Skeletal muscle tissue (tissue), 4 donors: Measurements from ENCODE around the gene ANXA3. TPM values are rescaled to one million over a fixed set of nuclear protein-coding genes. Genes with fewer than 3 reads are reported as not detected.

ENCODE experiments used
- H3K27ac ChIP-seq: one replicate; pipeline ENCODE4 v1.7.0; 2013; ENCODE audit warnings: mild to moderate bottlenecking, low read depth, low read length, inconsistent platforms
- H3K27me3 ChIP-seq, 3 donors: one replicate each; pipeline ENCODE4 v1.7.0; 2013; ENCODE audit warnings: low read length in 3 of 3; ENCODE audit not compliant: control insufficient read depth in 3 of 3, insufficient read depth in 3 of 3
- H3K36me3 ChIP-seq, 3 donors: one replicate each; pipeline ENCODE4 v1.7.0; 2013; ENCODE audit warnings: low read length in 3 of 3; ENCODE audit not compliant: control insufficient read depth in 3 of 3, insufficient read depth in 3 of 3
- H3K4me1 ChIP-seq, 3 donors: one replicate each; pipeline ENCODE4 v1.7.0; 2013; ENCODE audit warnings: low read length in 3 of 3, mild to moderate bottlenecking in 3 of 3; ENCODE audit not compliant: control insufficient read depth in 3 of 3, insufficient read depth in 3 of 3
- H3K4me3 ChIP-seq, 3 donors: one replicate each; pipeline ENCODE4 v1.7.0; 2013; ENCODE audit warnings: low read length in 3 of 3
- H3K9ac ChIP-seq, 3 donors: one replicate each; pipeline ENCODE4 v1.7.0; 2013; ENCODE audit warnings: low read length in 3 of 3, mild to moderate bottlenecking in 3 of 3, moderate library complexity in 2 of 3, low read depth in 1 of 3
- H3K9me3 ChIP-seq, 3 donors: one replicate each; pipeline ENCODE4 v1.7.0; 2013; ENCODE audit warnings: low read length in 3 of 3; ENCODE audit not compliant: control insufficient read depth in 3 of 3
- total RNA-seq: library from RNA; depleted of rRNA; stranded (reverse); fragments of >200 nt; gene quantifications from one replicate; pipeline ENCODE4 v1.2.3, GENCODE V29; 2014
- donor health status: Osteomylitis.

ANXA3 gene
- total RNA-seq, 1 donor from 2014 or later: 14.6 TPM

- H3K27ac ChIP-seq: no peak overlapping the region
Observed at GRCh38 chr4:78519962-78520361, 31.6 kb upstream of the ANXA3 start.

GRCh38 chr4:78520808-78521226 lies 30.8 kb upstream of the ANXA3 start:
- Histone ChIP-seq H3K4me3 (no peak overlapping the region), H3K4me1 (no peaks in the 10 kb centered on the region), H3K36me3 (no peaks in the 10 kb centered on the region), H3K27ac (no peak overlapping the region), H3K27me3 (no peaks in the 10 kb centered on the region), H3K9me3 (no peaks in the 10 kb centered on the region), H3K9ac (no peak overlapping the region)

More at GRCh38 chr4:78519962-78520361, 31.6 kb upstream of the ANXA3 start:
- H3K9me3 ChIP-seq: no peaks in the 10 kb centered on the region
- H3K9ac ChIP-seq: no peak overlapping the region
- H3K36me3 ChIP-seq: no peaks in the 10 kb centered on the region
- no peak overlapping the region for H3K4me3 ChIP-seq
- no peaks in the 10 kb centered on the region for H3K27me3 ChIP-seq
- no peaks in the 10 kb centered on the region for H3K4me1 ChIP-seq

GRCh38 chr4:78524009-78524408 lies 27.6 kb upstream of the ANXA3 start:
- H3K4me3 ChIP-seq: no peak overlapping the region
- H3K4me1 ChIP-seq: no peaks in the 10 kb centered on the region
- no peak overlapping the region for H3K9ac ChIP-seq
- no peak overlapping the region for H3K27ac ChIP-seq
- no peaks in the 10 kb centered on the region for H3K27me3 ChIP-seq
- no peaks in the 10 kb centered on the region for H3K36me3 ChIP-seq
- H3K9me3 ChIP-seq: no peaks in the 10 kb centered on the region

GRCh38 chr4:78525559-78525958 lies 26.0 kb upstream of the ANXA3 start:
- no peak overlapping the region for H3K4me3 ChIP-seq
- no peaks in the 10 kb centered on the region for H3K27me3 ChIP-seq
- no peaks in the 10 kb centered on the region for H3K36me3 ChIP-seq
- H3K9me3 ChIP-seq: no peaks in the 10 kb centered on the region
- H3K9ac ChIP-seq: no peak overlapping the region
- no peaks in the 10 kb centered on the region for H3K4me1 ChIP-seq
- no peak overlapping the region for H3K27ac ChIP-seq

GRCh38 chr4:78527103-78527502 lies 24.5 kb upstream of the ANXA3 start:
- Histone ChIP-seq H3K4me1 (no peaks in the 10 kb centered on the region), H3K36me3 (no peaks in the 10 kb centered on the region), H3K9ac (no peak overlapping the region), H3K27ac (no peak overlapping the region), H3K27me3 (no peaks in the 10 kb centered on the region), H3K9me3 (no peaks in the 10 kb centered on the region), H3K4me3 (no peak overlapping the region)

- Histone ChIP-seq H3K27ac (no peak overlapping the region), H3K4me1 (no peaks in the 10 kb centered on the region), H3K4me3 (no peak overlapping the region), H3K27me3 (no peaks in the 10 kb centered on the region), H3K9me3 (no peaks in the 10 kb centered on the region), H3K9ac (no peak overlapping the region), H3K36me3 (no peaks in the 10 kb centered on the region)
Observed at GRCh38 chr4:78527555-78527954, 24.0 kb upstream of the ANXA3 start.

GRCh38 chr4:78528327-78528726 lies 23.2 kb upstream of the ANXA3 start:
- Histone ChIP-seq H3K9ac (no peak overlapping the region), H3K9me3 (no peaks in the 10 kb centered on the region), H3K4me3 (no peak overlapping the region), H3K27me3 (no peaks in the 10 kb centered on the region), H3K4me1 (no peaks in the 10 kb centered on the region), H3K36me3 (no peaks in the 10 kb centered on the region), H3K27ac (no peak overlapping the region)

- Histone ChIP-seq H3K36me3 (peaks cover 0 to 1% (median 0%) of the 10 kb centered on the region in 3 donors), H3K27me3 (no peaks in the 10 kb centered on the region), H3K4me1 (no peaks in the 10 kb centered on the region), H3K9ac (no peak overlapping the region), H3K4me3 (no peak overlapping the region), H3K9me3 (no peaks in the 10 kb centered on the region), H3K27ac (no peak overlapping the region)
Observed at GRCh38 chr4:78529569-78530209, 21.9 kb upstream of the ANXA3 start.

GRCh38 chr4:78532046-78532445 lies 19.5 kb upstream of the ANXA3 start:
- H3K27me3 ChIP-seq: no peaks in the 10 kb centered on the region
- no peak overlapping the region for H3K4me3 ChIP-seq
- H3K36me3 ChIP-seq: peaks cover 0 to 6% (median 4%) of the 10 kb centered on the region in 3 donors
- no peaks in the 10 kb centered on the region for H3K4me1 ChIP-seq
- no peak overlapping the region for H3K27ac ChIP-seq
- no peaks in the 10 kb centered on the region for H3K9me3 ChIP-seq
- H3K9ac ChIP-seq: no peak overlapping the region

GRCh38 chr4:78533854-78534253 lies 17.7 kb upstream of the ANXA3 start:
- Histone ChIP-seq H3K36me3 (peaks cover 0 to 6% (median 4%) of the 10 kb centered on the region in 3 donors), H3K27ac (no peak overlapping the region), H3K9ac (no peak overlapping the region), H3K4me1 (no peaks in the 10 kb centered on the region), H3K9me3 (no peaks in the 10 kb centered on the region), H3K4me3 (no peak overlapping the region), H3K27me3 (no peaks in the 10 kb centered on the region)
